ENCODE results near the gene TMTC4.
"Not testable (repeated sequence)": the region's sequence is repeated elsewhere in the genome, so short reads cannot be mapped to it uniquely, and the experiment has no call there.

The TMTC4 gene
- total RNA-seq: 15.2 to 42.1 reads per million in 2 donors

GRCh38 chr13:100674572-100674871 is at the start of gene TMTC4:
Gene TMTC4 (minus strand): TSS chr13:100674795. CDS start chr13:100670362, 4,433 bp downstream.
- no peak for DNase-seq

- no peak for DNase-seq
Measured at GRCh38 chr13:100722517-100722916, 47.9 kb upstream of the TMTC4 start.

- DNase-seq: peak; percentile 43
Measured at GRCh38 chr13:100721885-100722512, 47.4 kb upstream of the TMTC4 start.

- no peak for DNase-seq
Measured at GRCh38 chr13:100715604-100716003, 41.0 kb upstream of the TMTC4 start.

- DNase-seq: no peak
Measured at GRCh38 chr13:100714478-100714877, 39.9 kb upstream of the TMTC4 start.

- DNase-seq: no peak
Measured at GRCh38 chr13:100710176-100710575, 35.6 kb upstream of the TMTC4 start.

- no peak for DNase-seq
Measured at GRCh38 chr13:100707818-100708740, 33.5 kb upstream of the TMTC4 start.

GRCh38 chr13:100698331-100698730 is 23.7 kb upstream of the TMTC4 start:
- DNase-seq: not testable (repeated sequence)

GRCh38 chr13:100695509-100695773 is 20.8 kb upstream of the TMTC4 start:
- no peak for DNase-seq

GRCh38 chr13:100694722-100695508 is 20.3 kb upstream of the TMTC4 start:
- no peak for DNase-seq

GRCh38 chr13:100689191-100689590 is 14.6 kb upstream of the TMTC4 start:
- DNase-seq: no peak

- DNase-seq: no peak
Measured at GRCh38 chr13:100680131-100680530, 5.5 kb upstream of the TMTC4 start.

GRCh38 chr13:100677128-100677527 is 2.5 kb upstream of the TMTC4 start:
- not testable (repeated sequence) for DNase-seq

GRCh38 chr13:100675661-100676129 is 1.1 kb upstream of the TMTC4 start:
- no peak for DNase-seq

- DNase-seq: peak; percentile 100
Measured at GRCh38 chr13:100674872-100675660, 471 bp upstream of the TMTC4 start.

GRCh38 chr13:100673713-100674571 is 653 bp downstream of the TMTC4 start:
- DNase-seq: peak; percentile 21

- DNase-seq: no peak
Measured at GRCh38 chr13:100673376-100673712, 1.3 kb downstream of the TMTC4 start.

GRCh38 chr13:100671389-100672182 is 3.0 kb downstream of the TMTC4 start:
- no peak for DNase-seq

- DNase-seq: no peak
Measured at GRCh38 chr13:100668408-100668807, 6.2 kb downstream of the TMTC4 start.

- no peak for DNase-seq
Measured at GRCh38 chr13:100667894-100668293, 6.7 kb downstream of the TMTC4 start.

GRCh38 chr13:100666124-100666523 is 8.5 kb downstream of the TMTC4 start:
- DNase-seq: no peak

All from T-helper 9 cell (primary cell).